GM19397 (cell line): ENCODE data around the gene EPHA3.

ENCODE experiments used
- ATAC-seq: cut with Tn5 transposase; IDR thresholded peaks from one replicate; pipeline ENCODE4 v1.9.1; 2021; ENCODE audit warnings: mild to moderate bottlenecking, moderate library complexity; ENCODE audit not compliant: unreplicated experiment

EPHA3 gene

DNA sequence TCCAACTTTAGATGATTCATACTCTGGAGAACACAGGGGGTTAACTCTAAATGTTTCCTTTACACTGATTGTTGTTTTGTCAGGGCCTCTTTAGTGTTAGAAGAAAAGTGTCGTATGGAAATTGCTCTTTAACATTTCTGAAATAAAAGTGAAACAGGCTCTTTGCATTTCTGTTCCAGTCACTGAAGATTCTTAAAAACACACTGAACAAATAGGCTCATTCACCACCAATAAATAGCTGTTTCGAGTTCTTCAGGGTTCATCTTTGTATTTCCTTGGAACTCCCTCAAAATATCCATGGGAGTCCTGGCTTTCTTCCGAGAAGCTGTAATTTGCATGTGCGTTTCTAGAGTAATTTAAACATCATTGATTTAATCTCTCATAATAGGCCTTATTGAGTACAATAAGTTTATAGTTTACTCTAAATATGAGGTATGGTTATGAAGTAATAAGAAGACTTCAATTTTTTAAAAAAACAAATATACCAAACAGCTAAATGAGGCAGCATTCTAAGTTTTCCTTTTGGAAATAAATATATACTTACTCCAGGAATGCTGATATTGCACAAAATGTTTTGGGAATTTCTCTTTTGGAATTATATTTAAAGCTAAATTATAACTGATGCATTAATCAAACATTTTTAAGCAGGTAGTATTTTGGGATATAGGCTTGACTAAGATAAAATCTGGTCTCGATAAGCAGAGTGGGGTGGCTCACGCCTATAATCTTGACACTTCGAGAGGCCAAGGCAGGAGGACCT, 327.4 kb downstream of the EPHA3 start:
- no peak for ATAC-seq

DNA sequence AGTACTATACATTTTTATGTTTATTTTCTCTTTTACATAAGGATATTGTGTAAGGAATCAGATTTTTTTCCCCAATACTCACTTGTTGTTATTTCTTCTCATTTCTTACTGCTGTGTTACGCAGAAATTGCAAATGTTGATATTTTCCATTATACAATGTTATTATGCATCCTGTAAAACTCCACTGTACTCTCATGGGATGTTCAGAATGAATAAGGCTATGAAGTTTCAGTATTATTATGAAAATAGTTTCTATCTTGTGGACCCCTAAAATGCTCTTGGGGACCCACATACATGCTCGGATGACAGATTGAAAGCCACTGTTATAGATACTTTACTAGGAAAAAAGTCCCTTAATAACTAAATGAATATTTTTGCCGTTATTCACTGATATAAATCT, 329.4 kb downstream of the EPHA3 start:
- ATAC-seq: no peak

DNA sequence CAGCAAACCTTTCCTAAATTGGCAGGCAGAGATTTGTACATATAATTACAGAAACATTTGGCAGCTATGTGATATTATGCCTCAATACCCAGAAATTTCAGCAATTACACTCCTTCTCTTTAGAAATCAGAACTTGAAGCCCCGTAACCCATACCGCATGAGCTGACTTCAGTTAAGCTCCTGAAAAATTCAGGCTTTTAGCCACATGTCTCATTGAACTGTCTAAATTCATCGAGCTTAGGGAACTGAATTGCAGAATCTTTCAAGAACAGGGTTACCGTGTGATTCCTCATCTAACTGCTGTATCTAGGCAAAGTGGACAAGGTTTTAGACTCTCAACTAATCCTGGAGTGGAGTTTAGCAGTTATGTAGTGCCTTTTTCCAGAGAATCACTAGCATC, 333.0 kb downstream of the EPHA3 start:
- no peak for ATAC-seq

DNA sequence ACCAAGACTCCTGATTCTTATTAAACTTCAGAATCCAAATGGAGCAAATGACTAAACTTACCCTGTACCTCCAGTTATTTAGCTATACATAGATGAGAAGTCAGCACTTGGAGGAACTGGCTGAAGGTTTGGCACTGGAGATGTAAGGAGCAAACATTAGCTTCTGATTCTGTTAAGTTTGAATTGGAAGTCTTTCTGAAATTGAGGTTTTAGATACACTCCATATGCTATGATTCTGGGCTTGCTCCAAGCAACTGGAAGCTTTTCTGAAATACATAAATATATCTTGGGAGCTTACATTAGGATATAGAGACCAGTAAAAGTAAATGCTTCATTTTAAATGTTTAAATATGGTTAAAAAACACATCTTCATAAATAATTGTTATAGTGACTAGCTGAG, 333.7 kb downstream of the EPHA3 start:
- no peak for ATAC-seq

DNA sequence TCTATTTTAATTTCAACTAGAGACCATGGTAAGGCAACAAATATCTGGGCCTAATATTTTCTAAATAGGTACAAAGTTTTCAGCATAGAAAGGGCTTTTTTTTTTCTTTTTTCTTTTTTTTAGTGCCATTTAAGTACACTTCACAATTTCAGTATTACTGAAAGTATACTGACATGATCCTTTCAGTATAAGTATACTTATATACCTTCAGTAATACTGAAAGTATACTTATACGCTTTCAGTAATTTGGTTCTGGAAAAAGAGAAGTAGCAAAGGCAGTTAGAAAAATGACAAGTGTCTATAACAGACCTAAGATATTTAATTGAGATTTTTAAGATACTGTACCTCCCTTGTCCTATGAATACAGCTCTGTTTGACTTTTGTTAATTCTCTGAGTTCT, 339.2 kb downstream of the EPHA3 start:
- no peak for ATAC-seq

DNA sequence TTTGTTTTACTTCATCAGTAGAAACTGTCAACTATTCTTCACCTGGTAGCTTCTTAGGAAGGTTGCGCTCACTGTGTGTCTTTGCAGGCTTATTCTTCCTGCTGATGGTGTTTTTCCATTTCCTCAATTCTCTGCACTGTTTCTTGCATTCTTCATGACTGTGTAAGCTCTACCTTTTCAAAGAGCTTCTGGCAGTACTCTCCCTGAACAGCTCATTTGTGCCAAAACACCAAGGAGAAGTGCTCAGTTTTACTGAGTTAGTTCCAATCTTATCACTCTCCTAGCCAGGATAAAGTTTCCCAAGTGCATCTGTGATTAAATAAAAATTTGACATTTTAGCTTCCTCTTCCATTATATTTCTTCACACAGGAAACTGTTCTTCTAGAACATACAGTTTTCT, 339.8 kb downstream of the EPHA3 start:
- ATAC-seq: no peak

DNA sequence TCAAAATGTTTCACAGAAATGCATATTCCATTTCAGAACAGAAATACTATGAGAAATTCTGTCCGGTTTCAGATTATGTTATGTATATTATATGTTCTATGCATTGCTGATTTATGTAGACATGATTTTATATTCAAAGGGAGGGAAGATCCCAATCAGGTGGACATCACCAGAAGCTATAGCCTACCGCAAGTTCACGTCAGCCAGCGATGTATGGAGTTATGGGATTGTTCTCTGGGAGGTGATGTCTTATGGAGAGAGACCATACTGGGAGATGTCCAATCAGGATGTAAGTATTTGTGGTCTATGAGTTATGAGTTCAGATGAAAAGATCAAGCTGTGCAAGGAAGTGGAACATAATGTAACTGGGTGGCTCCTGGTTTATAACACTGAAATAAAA, 341.7 kb downstream of the EPHA3 start:
- no peak for ATAC-seq

DNA sequence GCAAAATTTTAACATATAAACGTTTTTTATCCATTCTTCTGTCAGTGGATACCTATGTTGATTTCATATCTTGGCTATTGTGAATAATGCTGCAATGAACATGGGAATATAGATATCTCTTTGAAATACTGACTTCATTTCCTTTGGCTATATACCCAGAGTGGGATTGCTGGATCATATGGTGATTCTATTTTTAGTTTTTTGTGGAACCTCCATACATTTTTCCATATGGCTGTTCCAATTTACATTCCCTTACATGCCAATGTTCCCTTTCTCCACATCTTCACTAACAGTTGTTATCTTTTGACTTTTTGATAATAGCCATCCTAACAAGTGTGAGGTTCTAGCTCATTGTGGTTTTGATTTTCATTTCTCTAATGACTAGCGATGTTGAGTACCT, 344.6 kb downstream of the EPHA3 start:
- ATAC-seq: no peak

DNA sequence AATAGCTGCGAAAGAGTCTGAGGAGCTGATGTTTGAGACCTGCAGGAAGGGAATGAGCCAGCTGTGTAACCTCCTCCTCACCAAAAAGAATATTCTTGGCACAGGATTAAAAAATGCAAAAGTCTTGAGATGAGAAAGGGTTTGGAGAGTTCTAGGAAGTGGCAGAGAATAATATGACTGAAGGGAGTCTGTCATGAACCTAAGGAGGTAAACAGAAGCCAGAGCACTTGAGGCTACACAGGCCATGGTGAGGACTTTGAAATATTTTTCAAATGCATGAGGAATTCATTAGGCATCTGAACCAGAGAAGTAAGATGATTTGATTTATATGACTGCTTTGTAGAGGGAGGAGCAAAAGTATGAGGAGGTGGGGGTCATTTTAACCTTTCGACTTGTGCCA, 347.8 kb downstream of the EPHA3 start:
- no peak for ATAC-seq

DNA sequence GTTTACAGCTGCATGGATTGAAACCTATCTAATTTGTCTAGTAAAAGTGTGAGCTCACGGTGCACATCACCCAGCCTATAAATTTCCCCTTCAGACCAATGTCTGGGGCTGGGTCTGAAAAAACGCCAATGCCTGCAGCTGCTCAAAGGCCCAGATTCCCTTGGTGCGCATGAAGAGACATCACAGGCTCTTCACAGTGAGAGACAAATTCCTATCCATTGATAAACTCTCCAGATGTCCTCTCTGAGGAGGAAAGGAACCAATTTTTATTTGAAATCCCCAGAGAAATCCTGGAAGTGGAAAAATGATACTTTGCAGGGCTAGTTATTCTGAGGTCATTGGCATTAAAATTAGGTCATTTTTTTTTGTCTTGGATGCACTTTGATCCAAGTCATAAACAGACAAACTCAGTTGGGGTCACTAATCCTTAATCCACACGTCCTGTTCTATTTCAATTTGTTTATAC, 360.5 kb downstream of the EPHA3 start:
- no peak for ATAC-seq

DNA sequence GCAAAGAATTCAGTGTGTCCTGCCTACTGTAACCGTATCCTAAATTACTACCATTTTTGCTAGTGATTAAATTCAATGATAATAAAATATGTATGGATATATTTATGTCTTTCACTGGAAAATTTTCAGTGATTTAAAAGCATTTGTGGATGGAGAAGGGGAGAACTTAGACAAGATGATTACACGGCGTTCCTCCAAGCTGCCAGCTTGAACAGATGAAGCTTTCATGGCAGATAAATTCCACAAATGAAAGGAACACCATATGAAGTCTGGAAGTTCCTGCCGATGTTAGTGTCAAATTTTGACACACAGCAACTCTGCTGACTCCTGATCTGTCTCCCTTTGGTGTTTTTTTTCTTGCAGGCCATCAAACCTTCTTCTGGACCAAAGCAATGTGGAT, 364.7 kb downstream of the EPHA3 start:
- ATAC-seq: no peak

DNA sequence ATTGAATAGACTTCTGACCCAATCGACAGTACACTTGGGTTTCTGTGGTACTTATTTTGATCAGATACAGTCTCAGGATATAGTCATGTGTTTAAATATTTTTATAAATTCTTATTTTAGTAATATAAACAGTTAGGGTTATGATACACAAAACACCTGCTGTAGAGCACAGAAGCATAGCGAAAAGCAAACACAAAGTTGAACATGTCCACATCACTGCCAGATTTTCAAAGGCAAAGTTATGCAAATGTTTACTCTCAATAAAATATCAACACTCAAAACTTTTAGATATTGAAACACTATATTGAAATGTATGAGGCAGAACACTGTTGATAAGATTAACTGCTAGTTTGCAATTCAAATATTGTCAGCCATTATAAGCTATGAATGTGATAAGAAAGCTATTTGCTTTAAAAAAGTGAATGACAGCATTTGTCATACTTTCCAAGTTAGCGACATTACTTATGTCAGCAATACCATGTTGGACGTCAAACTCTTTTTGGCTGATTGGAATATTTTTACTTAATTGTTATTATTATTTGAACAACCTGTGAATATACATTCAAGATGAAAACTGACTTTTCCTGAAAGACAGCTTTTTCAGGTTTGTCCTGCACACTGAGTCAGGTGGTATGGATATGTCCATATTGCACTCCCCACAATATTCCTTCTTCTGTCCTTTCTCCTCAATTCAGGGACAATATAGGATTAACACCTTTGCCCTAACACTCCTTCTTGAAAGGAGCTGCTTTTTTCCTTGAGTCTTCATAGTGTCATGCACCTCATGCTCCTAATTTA, 367.1 kb downstream of the EPHA3 start:
- no peak for ATAC-seq

DNA sequence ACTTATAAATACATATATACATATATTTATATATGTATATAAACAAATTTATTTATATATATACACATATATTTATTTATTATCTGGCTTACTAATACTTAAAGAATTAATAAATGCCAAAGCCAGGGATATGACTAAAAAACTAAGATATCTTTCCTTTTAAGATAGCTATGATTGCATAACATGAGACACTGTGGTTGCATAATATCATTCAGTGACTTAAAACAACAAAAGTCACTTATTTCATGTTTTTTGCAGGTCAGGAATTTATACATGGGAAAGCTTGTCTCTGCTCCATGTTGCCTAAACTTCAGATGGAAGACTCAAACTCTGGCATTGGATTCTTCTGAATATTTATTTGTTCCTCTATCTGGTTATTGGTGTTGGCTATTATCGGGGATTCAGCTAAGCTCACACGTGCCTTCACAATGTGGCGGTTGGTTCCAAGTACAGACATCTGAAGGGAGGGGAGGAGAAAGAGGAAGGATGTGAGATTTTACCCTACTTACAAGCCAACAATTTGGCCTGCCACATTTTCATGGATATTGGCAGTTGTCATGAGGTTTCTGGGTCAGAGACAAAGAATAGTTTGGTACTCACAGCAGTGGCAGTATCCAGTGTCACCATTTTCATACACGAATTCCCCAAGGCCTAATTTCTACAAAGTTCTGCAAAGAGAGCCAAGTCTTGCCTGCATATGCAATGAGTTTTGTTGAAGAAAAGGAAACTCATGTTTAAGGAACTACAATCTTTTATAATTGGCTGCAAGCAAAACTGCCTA, 381.6 kb downstream of the EPHA3 start:
- ATAC-seq: no peak

DNA sequence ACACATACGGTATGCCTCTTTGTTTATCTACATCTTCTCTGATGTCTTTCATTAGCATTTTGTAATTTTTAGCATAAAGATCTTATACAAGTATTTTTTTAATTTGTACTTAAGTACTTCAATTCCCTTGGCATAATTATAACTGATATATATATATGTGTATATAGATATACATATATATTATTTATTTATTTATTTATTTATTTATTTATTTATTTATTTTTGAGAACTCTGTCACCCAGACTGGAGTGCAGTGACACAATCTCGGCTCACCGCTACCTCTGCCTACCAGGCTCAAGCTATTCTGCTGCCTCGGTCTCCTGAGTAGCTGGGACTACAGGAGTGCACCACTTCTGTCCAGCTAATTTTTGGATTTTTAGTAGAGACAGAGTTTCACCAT, 382.7 kb downstream of the EPHA3 start:
- ATAC-seq: no peak

DNA sequence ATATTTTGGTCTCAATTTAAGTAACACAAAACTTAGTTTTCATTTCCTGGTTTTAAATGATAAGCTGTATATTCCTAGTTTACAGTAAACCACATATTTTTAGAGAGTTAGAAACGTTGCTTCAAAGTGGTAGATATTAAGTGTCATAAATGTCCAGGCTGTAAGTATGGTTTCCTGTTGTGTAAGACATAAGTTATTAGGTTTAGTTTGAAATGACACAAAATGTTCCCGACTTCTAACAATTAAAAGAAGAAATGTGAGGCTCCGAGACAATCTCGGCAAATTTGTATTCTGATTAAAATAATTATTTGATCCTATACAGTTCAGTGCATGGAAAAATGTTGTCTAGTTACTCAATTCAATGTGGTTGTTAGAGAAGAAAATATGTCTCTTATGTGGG, 387.3 kb downstream of the EPHA3 start:
- no peak for ATAC-seq

DNA sequence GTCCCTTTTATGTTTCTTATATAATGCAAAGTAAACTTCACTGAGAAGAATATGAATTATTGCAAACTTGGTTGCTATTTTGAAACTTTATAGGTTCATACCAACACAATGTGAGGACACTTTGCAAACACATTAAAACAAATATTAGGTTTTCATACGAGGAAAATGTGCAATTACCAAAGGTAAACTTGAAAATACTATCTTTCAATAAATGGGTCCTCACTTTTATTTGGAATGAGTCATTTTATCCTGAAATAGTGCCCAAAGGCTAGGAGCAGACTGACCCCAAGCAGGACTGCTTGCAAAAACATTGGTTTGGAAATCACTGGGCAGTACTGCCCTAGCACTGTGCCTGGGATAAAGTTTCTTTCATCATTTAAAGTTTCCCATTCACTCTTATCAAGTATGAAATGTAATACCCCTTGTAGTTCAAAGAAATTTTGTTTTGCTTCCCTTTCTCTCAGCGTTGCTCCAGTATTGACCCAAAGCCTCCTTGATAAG, 396.5 kb downstream of the EPHA3 start:
- ATAC-seq: no peak

DNA sequence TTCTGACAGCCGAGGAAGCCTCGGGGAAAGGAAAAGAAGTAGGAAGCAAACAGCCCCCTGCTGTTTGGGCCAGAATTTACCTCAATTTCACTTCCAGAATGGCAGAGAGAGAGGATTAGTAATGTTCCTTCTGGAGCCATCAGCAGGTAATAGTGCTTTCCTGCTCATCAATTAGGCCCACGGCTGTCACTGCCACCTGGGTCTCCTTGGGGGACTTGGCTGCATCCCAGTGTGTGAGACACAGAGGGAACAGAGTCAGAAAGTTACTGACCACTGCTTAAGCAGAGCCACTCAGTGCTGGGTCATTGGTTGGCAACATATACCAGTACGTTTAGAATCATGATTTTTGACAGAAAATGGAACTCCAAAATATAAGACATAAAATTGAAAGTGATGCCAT, 397.0 kb downstream of the EPHA3 start:
- no peak for ATAC-seq

DNA sequence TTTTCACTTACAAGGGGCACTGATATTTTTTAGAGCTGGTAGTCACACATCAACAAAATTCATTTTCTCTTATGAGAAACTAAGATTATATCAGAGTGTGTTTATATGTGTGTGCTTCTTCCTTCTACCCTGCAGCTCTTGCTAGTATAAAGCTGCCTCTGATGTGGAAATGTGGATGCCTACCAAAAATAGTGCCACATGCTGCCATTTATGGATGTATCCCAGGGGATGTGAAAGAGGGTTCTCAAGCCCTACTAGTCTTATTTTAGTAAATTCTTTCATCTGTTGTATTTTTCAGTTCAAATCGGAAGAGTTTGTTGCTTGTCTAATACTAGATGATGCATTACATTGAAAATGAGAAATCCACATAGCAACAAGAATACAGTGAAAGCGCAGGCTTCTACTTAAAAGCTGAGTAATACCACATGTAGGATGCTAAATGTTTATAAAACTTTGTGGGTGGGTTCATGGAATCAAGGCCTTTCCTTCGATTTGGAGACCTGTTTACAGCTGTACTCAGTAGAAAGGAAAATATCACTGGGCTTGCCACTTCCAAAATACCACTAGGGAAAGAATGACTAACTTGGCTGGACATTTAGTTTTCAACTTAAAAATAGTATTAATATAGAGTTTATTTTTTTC, 399.2 kb downstream of the EPHA3 start:
- no peak for ATAC-seq

DNA sequence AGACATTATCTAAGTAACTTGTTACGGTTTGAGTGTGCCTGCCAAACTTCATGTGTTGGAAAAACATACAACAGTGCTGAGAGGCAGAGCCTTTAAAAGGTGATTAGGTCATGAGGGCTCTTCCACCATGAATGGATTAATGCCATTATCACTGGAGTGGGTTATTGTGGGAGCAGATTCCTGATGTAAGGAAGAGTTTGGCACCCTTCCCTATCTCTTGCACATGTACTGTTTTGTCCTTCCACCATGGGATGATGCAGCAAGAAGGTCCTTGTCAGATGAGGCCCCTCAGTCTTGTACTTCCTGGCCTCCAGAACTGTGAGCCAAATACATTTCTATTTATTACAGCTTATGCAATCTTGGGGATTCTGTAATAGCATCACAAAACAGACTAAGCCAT, 413.9 kb downstream of the EPHA3 start:
- ATAC-seq: no peak

DNA sequence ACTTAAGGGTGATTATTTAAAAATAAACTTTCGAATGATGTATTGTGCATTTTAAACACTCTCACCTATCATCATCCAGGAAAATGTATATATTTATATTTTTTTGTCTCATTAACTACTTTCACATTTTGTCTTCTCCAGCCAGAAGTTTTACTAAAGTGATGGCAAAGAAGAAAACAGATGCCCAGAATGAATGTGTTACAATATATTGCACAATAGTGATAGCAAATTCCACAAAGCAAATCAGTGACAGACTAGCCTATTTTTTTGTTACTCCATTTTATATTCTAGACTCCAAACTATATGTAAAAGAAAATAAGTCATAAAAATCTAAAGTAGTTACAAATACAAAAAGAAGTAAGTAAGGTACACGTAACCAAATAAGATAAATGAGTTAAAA, 414.7 kb downstream of the EPHA3 start:
- ATAC-seq: no peak

DNA sequence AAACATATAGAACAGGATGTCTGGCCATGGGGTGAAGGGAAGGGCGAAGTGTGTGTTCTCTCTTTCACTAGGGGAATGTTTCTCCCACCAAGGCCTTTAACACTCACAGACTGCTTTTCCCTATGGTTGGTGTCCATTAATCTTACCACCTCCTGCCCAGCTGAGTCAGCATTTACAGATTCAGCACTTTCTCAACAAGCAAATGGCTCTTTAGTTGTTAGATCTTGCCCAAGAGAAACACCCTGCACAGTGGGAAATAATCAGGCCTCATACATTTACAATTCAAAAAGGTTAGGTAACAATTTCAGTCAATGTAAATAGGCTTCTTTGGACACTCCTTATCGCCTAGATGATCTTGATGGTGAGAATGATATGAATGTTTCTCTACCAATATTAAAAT, 418.2 kb downstream of the EPHA3 start:
- no peak for ATAC-seq
